Bronchial epithelial cell (primary cell): ENCODE measurements around the gene RFC4. TPM values are rescaled to one million over a fixed set of nuclear protein-coding genes. Genes with fewer than 3 reads are reported as not detected.

Experiments used
- DNase-seq: peaks from one replicate; pipeline ENCODE4 v3.0.0-alpha.2; 2010; ENCODE audit warnings: low read depth
- FAIRE-seq: peaks from 2 replicates; lab custom pipeline; 2011; peaks lifted over from hg19 to GRCh38; lab: Jason Lieb, UNC
- H3K27me3 ChIP-seq: 2 replicates; pipeline ENCODE4 v1.5.1; 2011; ENCODE audit warnings: low read length; ENCODE audit not compliant: control insufficient read depth, insufficient read depth
- H3K36me3 ChIP-seq: 2 replicates; pipeline ENCODE4 v1.5.1; 2011; ENCODE audit warnings: low read length; ENCODE audit not compliant: control insufficient read depth, insufficient read depth
- H3K4me3 ChIP-seq: 2 replicates; pipeline ENCODE4 v1.5.1; 2011; ENCODE audit warnings: mild to moderate bottlenecking, low read depth, low read length, control low read depth
- CTCF ChIP-seq: IDR thresholded peaks from 2 replicates; pipeline ENCODE4 v1.5.1; 2011; ENCODE audit warnings: mild to moderate bottlenecking, moderate library complexity, low read length, control low read depth, inconsistent platforms; ENCODE audit not compliant: insufficient read depth, severe bottlenecking
- total RNA-seq: library from RNA; depleted of rRNA; stranded (reverse); fragments of >200 nt; gene quantifications from 2 replicates; pipeline ENCODE4 v1.2.1, GENCODE V29; 2014

Gene RFC4
- total RNA-seq, 1 donor from 2014 or later = 26.1 TPM

DNA sequence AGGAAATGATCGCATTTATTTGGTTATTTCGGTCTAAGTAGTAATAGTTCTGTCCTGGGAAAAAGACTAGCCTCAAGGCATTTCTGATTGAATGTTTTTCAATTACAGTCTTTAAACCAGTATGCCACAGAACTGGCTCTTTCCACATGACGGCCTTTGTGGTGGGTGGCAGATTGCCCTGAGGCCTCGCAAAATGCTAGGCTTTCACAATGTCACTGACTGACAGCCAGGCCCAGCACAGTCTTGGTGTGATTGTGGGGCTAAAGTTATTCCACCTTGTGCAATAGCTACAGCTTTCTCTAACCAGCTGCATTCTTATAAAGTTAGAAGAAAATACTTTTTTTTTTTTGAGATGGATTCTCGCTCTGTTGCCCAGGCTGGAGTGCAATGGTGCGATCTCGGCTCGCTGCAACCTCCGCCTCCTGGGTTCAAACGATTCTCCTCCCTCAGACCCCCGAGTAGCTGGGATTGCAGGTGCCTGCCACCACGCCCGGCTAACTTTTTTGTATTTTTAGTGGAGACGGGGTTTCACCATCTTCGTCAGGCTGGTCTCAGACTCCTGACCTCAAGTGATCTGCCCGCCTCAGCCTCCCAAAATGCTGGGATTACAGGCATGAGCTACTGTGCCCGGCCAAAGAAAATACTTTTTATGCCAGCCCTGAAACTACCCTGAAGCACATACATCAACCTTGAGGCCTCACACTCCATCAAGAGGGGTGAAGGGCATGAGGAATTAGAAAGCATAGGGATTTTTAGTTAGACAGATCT is 33.8 kb upstream of the RFC4 start:
- H3K27me3 ChIP-seq = no peaks in the 10 kb centered on the region
- no peaks in the 10 kb centered on the region for H3K36me3 ChIP-seq
- H3K4me3 ChIP-seq = no peak overlapping the region
- FAIRE-seq (no peak), DNase-seq (no peak)
- no peak for TF ChIP-seq CTCF

DNA sequence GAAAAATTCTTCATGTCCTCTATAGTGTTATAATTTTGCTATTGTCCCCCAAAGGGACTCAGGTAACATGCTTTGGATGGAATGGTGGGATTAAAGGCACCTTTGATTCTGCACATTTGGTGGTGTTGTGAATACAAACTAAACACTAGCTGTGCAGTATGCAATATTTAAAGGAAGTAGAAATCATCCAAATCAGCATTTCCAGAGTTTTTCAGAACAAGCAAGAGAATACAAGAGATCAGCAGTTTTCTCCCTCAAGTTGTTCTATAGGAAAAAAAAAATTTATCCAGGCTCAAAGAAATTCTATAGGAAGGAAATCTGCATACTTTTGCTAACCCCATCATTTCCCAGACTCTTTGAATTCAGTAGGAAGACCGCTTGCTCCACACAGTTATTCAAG is 26.0 kb upstream of the RFC4 start:
- FAIRE-seq (no peak), DNase-seq (no peak)
- TF ChIP-seq CTCF = no peak
- H3K27me3 ChIP-seq = peaks cover 16% of the 10 kb centered on the region
- no peak overlapping the region for H3K4me3 ChIP-seq
- no peaks in the 10 kb centered on the region for H3K36me3 ChIP-seq

GRCh38 chr3:186831798-186832197 is 25.5 kb upstream of the RFC4 start:
- DNase-seq = no peak
- TF ChIP-seq CTCF = no peak
- Histone ChIP-seq H3K36me3 (no peaks in the 10 kb centered on the region), H3K4me3 (no peak overlapping the region), H3K27me3 (peaks cover 16% of the 10 kb centered on the region)
- FAIRE-seq = no peak

DNA sequence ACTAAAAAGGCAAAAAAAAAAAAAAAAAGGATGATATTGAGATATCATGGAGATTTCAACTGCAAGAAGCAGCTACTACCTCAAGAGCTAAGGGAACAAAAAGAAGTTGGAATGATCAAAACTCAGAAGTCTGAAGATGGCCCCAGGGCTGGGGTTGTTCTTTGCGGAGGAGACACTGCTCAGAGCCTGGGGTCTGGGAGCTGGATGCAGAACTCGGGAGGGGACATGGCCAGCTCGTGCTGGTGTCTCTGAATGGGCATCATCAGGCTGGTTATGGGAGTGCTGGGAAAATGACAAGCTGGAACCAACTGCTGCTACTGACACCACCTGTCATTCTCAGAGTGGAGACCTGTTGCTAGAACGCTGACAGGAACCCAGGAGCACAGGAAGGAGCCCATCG is 22.1 kb upstream of the RFC4 start:
- H3K27me3 ChIP-seq = peaks cover 18% of the 10 kb centered on the region
- no peak for DNase-seq
- H3K36me3 ChIP-seq = no peaks in the 10 kb centered on the region
- no peak for FAIRE-seq
- TF ChIP-seq CTCF = no peak
- H3K4me3 ChIP-seq = no peak overlapping the region

DNA sequence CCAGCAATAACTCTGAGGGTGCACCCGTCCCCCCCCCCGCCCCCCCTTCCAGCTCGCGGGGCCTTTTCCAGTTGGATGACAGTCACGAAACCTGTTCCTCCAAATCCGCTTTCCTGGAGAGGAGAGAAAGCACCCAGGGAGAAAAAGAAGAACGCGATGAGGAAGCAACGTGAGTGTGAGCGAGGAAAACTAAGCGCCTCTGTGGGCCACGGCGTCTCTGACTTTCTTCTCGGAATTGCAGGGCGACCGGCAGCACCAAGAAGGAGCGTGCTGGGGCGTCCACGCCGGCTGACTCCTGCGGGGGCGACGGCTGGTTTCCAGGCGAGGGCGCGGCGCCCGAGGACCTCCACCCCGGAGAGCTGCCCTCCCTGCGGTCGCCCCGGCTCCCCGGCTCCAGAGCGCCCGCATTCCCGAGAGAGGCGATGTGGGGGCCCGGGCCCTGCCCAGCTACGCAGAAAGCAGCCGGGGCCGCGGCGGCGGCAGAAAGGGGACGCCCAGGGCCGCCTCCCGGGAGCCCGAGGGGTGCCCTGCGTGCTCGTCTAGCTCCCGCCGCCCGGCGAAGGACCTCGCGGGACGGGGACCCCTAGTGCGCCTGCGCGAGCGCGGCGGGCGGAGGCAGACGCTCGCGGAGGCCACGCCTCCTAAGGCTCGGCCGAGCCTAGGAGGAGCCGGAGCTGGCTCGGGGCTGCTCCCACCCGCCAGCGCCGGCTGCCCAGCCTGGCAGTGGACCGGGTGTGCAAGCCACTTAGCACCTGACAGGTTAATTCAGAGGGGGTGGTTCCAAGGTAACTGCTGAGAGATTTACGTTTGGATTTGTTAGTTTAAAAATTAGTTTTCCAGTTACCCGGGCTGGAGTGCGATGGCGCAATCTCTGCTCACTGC is 20.9 kb upstream of the RFC4 start:
- Histone ChIP-seq H3K36me3 (no peaks in the 10 kb centered on the region), H3K4me3 (peak overlapping the region; percentile 63), H3K27me3 (peaks cover 18% of the 10 kb centered on the region)
- DNase-seq (peak; percentile 55), FAIRE-seq (no peak)
- no peak for TF ChIP-seq CTCF
